ENCODE data around the gene ADGRG3. TPM values are rescaled to one million over a fixed set of nuclear protein-coding genes. Genes with fewer than 3 reads are reported as not detected.

ADGRG3 gene
- total and polyA plus RNA-seq, 2 of the 8 experiments (the other 6 are each of a cell fraction or from before 2014, with no cell fraction given): 0.28 to 0.98 TPM

- TF ChIP-seq BRCA1 (IDR thresholded peaks at IDR 0.05; ENCODE audit: low read depth, low read length) (no peak), CTBP2 (IDR thresholded peaks at IDR 0.05; ENCODE audit: borderline replicate concordance, insufficient read depth, insufficient read length, low read length) (no peak), MAFK (IDR thresholded peaks at IDR 0.05; ENCODE audit: low read depth, low read length) (peak; percentile 82; the same call in 1 of the 2 replicates), GTF2F1 (IDR thresholded peaks at IDR 0.05; ENCODE audit: borderline replicate concordance, low read depth, low read length) (no peak), SP1 (IDR thresholded peaks at IDR 0.05; ENCODE audit: low read depth, low read length) (no peak), SUZ12 (IDR thresholded peaks at IDR 0.05; ENCODE audit: low read length) (no peak), JUN (IDR thresholded peaks at IDR 0.05; ENCODE audit: low read depth, low read length) (no peak), SRF (IDR thresholded peaks at IDR 0.05; ENCODE audit: low read depth, low read length) (no peak), HDAC6 (IDR thresholded peaks at IDR 0.05; ENCODE audit: low read depth, low read length) (no peak), HDAC2 (IDR thresholded peaks at IDR 0.05; ENCODE audit: borderline replicate concordance in 1 of 2, low read depth in 2 of 2, low read length in 2 of 2) (no peak), CREB1 (IDR thresholded peaks at IDR 0.05) (0 out of 2 replicates have a peak, but pooled peaks have one; percentile 43), TCF12 (IDR thresholded peaks at IDR 0.05; ENCODE audit: low read depth, low read length) (no peak), EGR1 (IDR thresholded peaks at IDR 0.05; ENCODE audit: borderline replicate concordance, low read depth, low read length) (no peak), JUND (IDR thresholded peaks at IDR 0.05; ENCODE audit: low read length) (peak; percentile 82), CHD1 (IDR thresholded peaks at IDR 0.05; ENCODE audit: low read depth, low read length) (no peak), PHF8 (conservative IDR thresholded peaks at IDR 0.05; ENCODE audit: low read depth, low read length) (no peak)
- TF ChIP-seq, protein P1, sequence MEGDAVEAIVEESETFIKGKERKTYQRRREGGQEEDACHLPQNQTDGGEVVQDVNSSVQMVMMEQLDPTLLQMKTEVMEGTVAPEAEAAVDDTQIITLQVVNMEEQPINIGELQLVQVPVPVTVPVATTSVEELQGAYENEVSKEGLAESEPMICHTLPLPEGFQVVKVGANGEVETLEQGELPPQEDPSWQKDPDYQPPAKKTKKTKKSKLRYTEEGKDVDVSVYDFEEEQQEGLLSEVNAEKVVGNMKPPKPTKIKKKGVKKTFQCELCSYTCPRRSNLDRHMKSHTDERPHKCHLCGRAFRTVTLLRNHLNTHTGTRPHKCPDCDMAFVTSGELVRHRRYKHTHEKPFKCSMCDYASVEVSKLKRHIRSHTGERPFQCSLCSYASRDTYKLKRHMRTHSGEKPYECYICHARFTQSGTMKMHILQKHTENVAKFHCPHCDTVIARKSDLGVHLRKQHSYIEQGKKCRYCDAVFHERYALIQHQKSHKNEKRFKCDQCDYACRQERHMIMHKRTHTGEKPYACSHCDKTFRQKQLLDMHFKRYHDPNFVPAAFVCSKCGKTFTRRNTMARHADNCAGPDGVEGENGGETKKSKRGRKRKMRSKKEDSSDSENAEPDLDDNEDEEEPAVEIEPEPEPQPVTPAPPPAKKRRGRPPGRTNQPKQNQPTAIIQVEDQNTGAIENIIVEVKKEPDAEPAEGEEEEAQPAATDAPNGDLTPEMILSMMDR (IDR thresholded peaks at IDR 0.05; ENCODE audit: control extremely low read depth in 1 of 3, insufficient read depth in 1 of 3, low read depth in 1 of 3, low read length in 3 of 3): peak; percentile 15 to 38 (median 26); a peak in 3 of 4 replicates
These were observed 39.9 kb upstream of the ADGRG3 start, which contains the start of gene ADGRG1 (continued) for GRCh38 chr16:57628008-57628781.
